VCaP (cell line): Measurements from ENCODE around the gene PANK2.
A peak's percentile ranks its signal among the peaks of the same experiment; 100 is the strongest.
"Not testable (repeated sequence)": the region's sequence is repeated elsewhere in the genome, so short reads cannot be mapped to it uniquely, and the experiment has no call there.

Experiments used
- H3K27ac ChIP-seq: fragments of 450-650 bp; 2 replicates; pipeline ENCODE4 v1.5.1; 2017
- CTCF ChIP-seq: fragments of 450-650 bp; conservative IDR thresholded peaks from 2 replicates; pipeline ENCODE4 v1.5.1; 2017; ENCODE audit warnings: mild to moderate bottlenecking, moderate library complexity

PANK2 gene

GRCh38 chr20:3970016-3970415 lies 80.8 kb downstream of the PANK2 start:
- H3K27ac ChIP-seq = 0 out of 2 replicates have a peak overlapping the region, but pooled peaks have one; percentile 13
- TF ChIP-seq CTCF = no peak

- no peak for TF ChIP-seq CTCF
- H3K27ac ChIP-seq = no peak overlapping the region
These were observed 82.0 kb downstream of the PANK2 start for GRCh38 chr20:3971145-3971544.

- no peak overlapping the region for H3K27ac ChIP-seq
- no peak for TF ChIP-seq CTCF
These were observed 83.0 kb downstream of the PANK2 start for GRCh38 chr20:3972161-3972560.

GRCh38 chr20:3972631-3973030 lies 83.4 kb downstream of the PANK2 start:
- not testable (repeated sequence) for H3K27ac ChIP-seq

GRCh38 chr20:3973705-3974104 lies 84.5 kb downstream of the PANK2 start:
- TF ChIP-seq CTCF = no peak
- H3K27ac ChIP-seq = no peak overlapping the region

GRCh38 chr20:3976511-3976910 lies 87.3 kb downstream of the PANK2 start:
- H3K27ac ChIP-seq = peak overlapping the region; percentile 44
- TF ChIP-seq CTCF = no peak
